ENCODE data around the gene NEGR1.

GRCh38 chr1:71565262-71565661, 717.1 kb downstream of the NEGR1 start:
- TF ChIP-seq POLR2A (IDR thresholded peaks at IDR 0.05): no peak
- TF ChIP-seq CTCF (IDR thresholded peaks at IDR 0.05 in 4 of 5, conservative IDR thresholded peaks at IDR 0.05 in 1 of 5): no peak
